WERI-Rb-1 (cell line): ENCODE measurements around the gene GNAQ.

ENCODE experiments used
- DNase-seq: peaks from one replicate; pipeline ENCODE4 v3.0.0-alpha.2; 2020
- H3K27ac ChIP-seq: fragments of 250-450 bp; sonication (Bioruptor Pico); 2 replicates; pipeline ENCODE4 v1.5.1; 2020; ENCODE audit warnings: mild to moderate bottlenecking, moderate library complexity
- H3K27me3 ChIP-seq: fragments of 250-450 bp; sonication (Bioruptor Pico); 2 replicates; pipeline ENCODE4 v1.5.1; 2021; ENCODE audit warnings: mild to moderate bottlenecking, low read depth, moderate library complexity; ENCODE audit not compliant: insufficient read depth, severe bottlenecking
- H3K36me3 ChIP-seq: fragments of 250-450 bp; sonication (Bioruptor Pico); 2 replicates; pipeline ENCODE4 v1.5.1; 2020; ENCODE audit warnings: mild to moderate bottlenecking, moderate library complexity
- H3K4me3 ChIP-seq: 2 replicates; pipeline ENCODE4 v1.5.1; 2011; ENCODE audit warnings: low read depth, mild to moderate bottlenecking, control low read depth, low read length
- H3K9me3 ChIP-seq: fragments of 250-450 bp; sonication (Bioruptor Pico); 2 replicates; pipeline ENCODE4 v1.5.1; 2021; ENCODE audit warnings: mild to moderate bottlenecking, moderate library complexity; ENCODE audit not compliant: severe bottlenecking
- TF ChIP-seq, protein P1 (sequence below): IDR thresholded peaks from 2 replicates; pipeline ENCODE4 v1.5.1; 2011; ENCODE audit warnings: low read depth, mild to moderate bottlenecking, control low read depth, inconsistent platforms, low read length

GNAQ gene

GRCh38 chr9:77977210-77977611, 54.4 kb downstream of the GNAQ start:
- peak; percentile 15 for DNase-seq
- H3K27me3 ChIP-seq, result no peaks in the 10 kb centered on the region
- no peaks in the 10 kb centered on the region for H3K36me3 ChIP-seq
- TF ChIP-seq, protein P1, sequence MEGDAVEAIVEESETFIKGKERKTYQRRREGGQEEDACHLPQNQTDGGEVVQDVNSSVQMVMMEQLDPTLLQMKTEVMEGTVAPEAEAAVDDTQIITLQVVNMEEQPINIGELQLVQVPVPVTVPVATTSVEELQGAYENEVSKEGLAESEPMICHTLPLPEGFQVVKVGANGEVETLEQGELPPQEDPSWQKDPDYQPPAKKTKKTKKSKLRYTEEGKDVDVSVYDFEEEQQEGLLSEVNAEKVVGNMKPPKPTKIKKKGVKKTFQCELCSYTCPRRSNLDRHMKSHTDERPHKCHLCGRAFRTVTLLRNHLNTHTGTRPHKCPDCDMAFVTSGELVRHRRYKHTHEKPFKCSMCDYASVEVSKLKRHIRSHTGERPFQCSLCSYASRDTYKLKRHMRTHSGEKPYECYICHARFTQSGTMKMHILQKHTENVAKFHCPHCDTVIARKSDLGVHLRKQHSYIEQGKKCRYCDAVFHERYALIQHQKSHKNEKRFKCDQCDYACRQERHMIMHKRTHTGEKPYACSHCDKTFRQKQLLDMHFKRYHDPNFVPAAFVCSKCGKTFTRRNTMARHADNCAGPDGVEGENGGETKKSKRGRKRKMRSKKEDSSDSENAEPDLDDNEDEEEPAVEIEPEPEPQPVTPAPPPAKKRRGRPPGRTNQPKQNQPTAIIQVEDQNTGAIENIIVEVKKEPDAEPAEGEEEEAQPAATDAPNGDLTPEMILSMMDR, result peak; percentile 25; the same call in 1 of the 2 replicates
- H3K4me3 ChIP-seq, result no peak overlapping the region
- no peaks in the 10 kb centered on the region for H3K9me3 ChIP-seq
- H3K27ac ChIP-seq, result no peak overlapping the region

DNA sequence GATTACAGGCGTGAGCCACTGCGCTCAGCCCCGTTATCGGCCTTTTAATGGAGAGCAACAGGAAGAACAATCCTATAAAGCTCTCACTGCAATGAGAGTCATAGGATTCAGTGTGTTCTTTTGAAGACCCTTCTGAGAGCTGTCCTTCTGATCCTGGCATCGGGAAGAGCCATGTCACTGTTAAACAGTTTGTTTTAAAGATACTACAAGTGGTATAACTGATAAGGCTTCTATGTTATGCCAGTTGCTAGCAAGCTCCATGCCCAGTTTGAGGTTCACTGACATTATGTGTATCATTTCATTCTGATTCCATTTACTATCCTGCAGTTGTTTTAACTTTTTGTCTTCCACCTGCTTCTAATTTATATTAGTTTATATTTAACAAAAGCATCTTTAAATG, 55.8 kb downstream of the GNAQ start:
- TF ChIP-seq, protein P1, result no peak
- Histone ChIP-seq H3K9me3 (no peaks in the 10 kb centered on the region), H3K36me3 (no peaks in the 10 kb centered on the region), H3K27ac (no peak overlapping the region), H3K27me3 (no peaks in the 10 kb centered on the region), H3K4me3 (no peak overlapping the region)
- DNase-seq, result no peak

- no peaks in the 10 kb centered on the region for H3K36me3 ChIP-seq
- H3K9me3 ChIP-seq, result no peaks in the 10 kb centered on the region
- H3K4me3 ChIP-seq, result no peak overlapping the region
- H3K27me3 ChIP-seq, result no peaks in the 10 kb centered on the region
- TF ChIP-seq, protein P1, result no peak
- no peak overlapping the region for H3K27ac ChIP-seq
- DNase-seq, result no peak
These were observed 56.6 kb downstream of the GNAQ start for GRCh38 chr9:77975036-77975435.

GRCh38 chr9:77974434-77974833, 57.2 kb downstream of the GNAQ start:
- TF ChIP-seq, protein P1, result no peak
- no peaks in the 10 kb centered on the region for H3K27me3 ChIP-seq
- no peak for DNase-seq
- H3K9me3 ChIP-seq, result no peaks in the 10 kb centered on the region
- H3K4me3 ChIP-seq, result no peak overlapping the region
- no peaks in the 10 kb centered on the region for H3K36me3 ChIP-seq
- no peak overlapping the region for H3K27ac ChIP-seq

DNA sequence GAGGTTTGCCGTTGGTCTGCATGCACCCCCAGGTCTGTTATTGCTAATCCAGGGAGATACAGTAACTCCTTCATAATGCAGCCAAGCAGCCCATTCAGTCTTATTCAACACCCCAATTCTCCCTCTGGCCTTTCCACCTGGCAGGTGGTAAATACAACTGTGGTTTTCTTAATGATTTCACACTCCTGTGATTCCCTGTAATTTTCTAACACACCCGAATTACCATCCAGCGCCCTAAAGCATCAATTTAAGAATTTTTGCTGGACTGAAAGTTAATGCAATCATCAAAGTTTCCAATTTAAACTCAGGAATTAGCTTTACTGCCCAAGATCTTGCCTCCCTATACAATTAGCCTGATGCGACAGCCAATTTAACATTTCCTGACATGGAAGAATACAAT, 62.5 kb downstream of the GNAQ start:
- no peak for DNase-seq
- Histone ChIP-seq H3K27ac (no peak overlapping the region), H3K36me3 (no peaks in the 10 kb centered on the region), H3K27me3 (no peaks in the 10 kb centered on the region), H3K4me3 (no peak overlapping the region), H3K9me3 (no peaks in the 10 kb centered on the region)
- TF ChIP-seq, protein P1, result no peak

GRCh38 chr9:77968506-77968905, 63.1 kb downstream of the GNAQ start:
- no peak for DNase-seq
- no peak overlapping the region for H3K27ac ChIP-seq
- H3K4me3 ChIP-seq, result no peak overlapping the region
- H3K36me3 ChIP-seq, result no peaks in the 10 kb centered on the region
- TF ChIP-seq, protein P1, result no peak
- no peaks in the 10 kb centered on the region for H3K27me3 ChIP-seq
- no peaks in the 10 kb centered on the region for H3K9me3 ChIP-seq
